Esophagus muscularis mucosa (tissue), 4 donors: ENCODE results near the gene EIF4G1. TPM values are rescaled to one million over a fixed set of nuclear protein-coding genes. Genes with fewer than 3 reads are reported as not detected.

ENCODE experiments used
- DNase-seq: peaks from one replicate; pipeline ENCODE4 v3.0.0-alpha.2; 2017; ENCODE audit errors: extremely low spot score
- H3K27ac ChIP-seq, 4 donors: fragments of 200-600 bp; sonication (generic); replicated peaks in 1 of 4; 1 replicate in 3 of 4; 2 replicates in 1 of 4; pipeline ENCODE4 v1.5.1; 2016 to 2019; ENCODE audit warnings: mild to moderate bottlenecking in 1 of 4
- H3K27me3 ChIP-seq, 4 donors: fragments of 200-600 bp; sonication (generic); one replicate each; pipeline versions ENCODE4 v1.5.1 to v1.6.0; 2016 to 2019
- H3K36me3 ChIP-seq, 4 donors: fragments of 200-600 bp; sonication (generic); one replicate each; pipeline ENCODE4 v1.5.1; 2016 to 2019
- H3K4me1 ChIP-seq, 4 donors: fragments of 200-600 bp; sonication (generic); one replicate each; pipeline ENCODE4 v1.5.1; 2016 to 2019
- H3K4me3 ChIP-seq, 4 donors: fragments of 200-600 bp; sonication (generic); 1 replicate in 2 of 4; 2 replicates in 2 of 4; pipeline ENCODE4 v1.5.1; 2016 to 2019; ENCODE audit warnings: mild to moderate bottlenecking in 4 of 4, moderate library complexity in 1 of 4
- H3K9me3 ChIP-seq, 4 donors: fragments of 200-600 bp; sonication (generic); 1 replicate in 3 of 4; 2 replicates in 1 of 4; pipeline ENCODE4 v1.5.1; 2016 to 2019
- CTCF ChIP-seq, 3 experiments: fragments of 200-600 bp in 2 of 3; fragments of 450-650 bp in 1 of 3; sonication (generic) in 2 of 3; IDR thresholded peaks; one replicate each; pipeline ENCODE4 v1.5.1; 2017 to 2019; ENCODE audit warnings: antibody characterized with exemption in 3 of 3, mild to moderate bottlenecking in 2 of 3, moderate library complexity in 1 of 3
- EP300 ChIP-seq: sonication (generic); formaldehyde crosslinking; IDR thresholded peaks from one replicate; pipeline ENCODE4 v1.6.1; 2017; ENCODE audit warnings: antibody characterized with exemption
- POLR2A ChIP-seq: fragments of 450-650 bp; IDR thresholded peaks from one replicate; pipeline ENCODE4 v1.6.1; 2017; ENCODE audit warnings: antibody characterized with exemption, moderate library complexity, mild to moderate bottlenecking, low read depth
- POLR2AphosphoS5 ChIP-seq, 2 donors: sonication (generic); formaldehyde crosslinking; IDR thresholded peaks; one replicate each; pipeline ENCODE4 v1.6.1; 2017; ENCODE audit warnings: antibody characterized with exemption in 2 of 2
- WGBS: methylation state at CpG from one replicate; pipeline ENCODE4 v1.1.5; 2018; 5-methylcytosine and 5-hydroxymethylcytosine counted together
- intact Hi-C: fragments of 100-400 bp; cut with DNase I; formaldehyde crosslinking; loops from one replicate; pipeline ENCODE4 v1.15.1; 2023
- total RNA-seq, 4 donors: library from RNA; depleted of rRNA; stranded (reverse); fragments of >200 nt; gene quantifications; one replicate each; pipeline versions ENCODE4 v1.1.0 to v1.2.1, GENCODE V29; 2016

EIF4G1 gene
- total RNA-seq, 4 donors from 2014 or later, result 291 to 418 (median 360) TPM

- Histone ChIP-seq H3K4me3 (peak overlapping the region; percentile 81 to 91 (median 88)), H3K36me3 (peaks cover 4 to 31% (median 20%) of the 10 kb centered on the region in 4 donors), H3K27ac (peak overlapping the region; percentile 97 to 100 (median 98)), H3K9me3 (no peaks in the 10 kb centered on the region), H3K4me1 (peaks cover 45 to 52% (median 50%) of the 10 kb centered on the region in 4 donors), H3K27me3 (no peaks in the 10 kb centered on the region)
- peak; percentile 96 for DNase-seq
- 3% methylated on average over 14 of the region's 89 CpGs for WGBS
- peak; percentile 70 for TF ChIP-seq POLR2A
- peak; percentile 49 for TF ChIP-seq EP300
- no peak for TF ChIP-seq CTCF (IDR thresholded peaks at IDR 0.05)
- TF ChIP-seq POLR2AphosphoS5 (IDR thresholded peaks at IDR 0.05), result peak; percentile 79 to 88
- intact Hi-C loops, result no loop called here
Observed at GRCh38 chr3:184314700-184315542, 515 bp downstream of the EIF4G1 start.

DNA sequence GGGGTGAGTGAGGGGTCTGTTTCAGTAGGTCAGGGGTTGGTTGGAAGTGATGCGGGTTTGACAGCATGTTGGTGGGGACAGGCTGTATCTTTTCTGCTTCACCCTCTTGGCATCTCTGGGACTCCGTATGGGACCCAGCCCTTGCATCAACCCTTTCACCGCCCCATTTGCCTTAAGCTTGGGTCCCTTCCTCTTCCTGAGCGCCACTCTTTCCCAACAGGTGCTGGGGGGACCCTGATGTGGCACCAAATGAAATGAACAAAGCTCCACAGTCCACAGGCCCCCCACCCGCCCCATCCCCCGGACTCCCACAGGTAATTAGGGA is 1.1 kb downstream of the EIF4G1 start:
- TF ChIP-seq EP300 (no peak), POLR2A (no peak), CTCF (IDR thresholded peaks at IDR 0.05) (no peak), POLR2AphosphoS5 (IDR thresholded peaks at IDR 0.05) (no peak)
- intact Hi-C loops, result no loop called here
- H3K36me3 ChIP-seq, result peaks cover 5 to 34% (median 22%) of the 10 kb centered on the region in 4 donors
- H3K4me3 ChIP-seq, result peak overlapping the region; percentile 81 to 91 (median 88)
- no peaks in the 10 kb centered on the region for H3K9me3 ChIP-seq
- peaks cover 49 to 58% (median 55%) of the 10 kb centered on the region in 4 donors for H3K4me1 ChIP-seq
- no peak for DNase-seq
- H3K27ac ChIP-seq, result peak overlapping the region; percentile 97 to 100 (median 98)
- H3K27me3 ChIP-seq, result no peaks in the 10 kb centered on the region
- 7% methylated on average over 5 of the region's 6 CpGs for WGBS

- WGBS, result 46% methylated on average over 16 of the region's 16 CpGs
- no peak for DNase-seq
- Histone ChIP-seq H3K9me3 (no peaks in the 10 kb centered on the region), H3K4me1 (peaks cover 54 to 63% (median 61%) of the 10 kb centered on the region in 4 donors), H3K27ac (peak overlapping the region; percentile 97 to 100 (median 98)), H3K36me3 (peaks cover 11 to 39% (median 28%) of the 10 kb centered on the region in 4 donors), H3K4me3 (peak overlapping the region; percentile 81 to 91 (median 88)), H3K27me3 (no peaks in the 10 kb centered on the region)
- TF ChIP-seq POLR2A (no peak), POLR2AphosphoS5 (IDR thresholded peaks at IDR 0.05) (no peak), CTCF (IDR thresholded peaks at IDR 0.05) (no peak), EP300 (no peak)
- intact Hi-C loops, result no loop called here
Observed at GRCh38 chr3:184315871-184316661, 1.7 kb downstream of the EIF4G1 start.

GRCh38 chr3:184316792-184317191 is 2.4 kb downstream of the EIF4G1 start:
- no peak for DNase-seq
- peak overlapping the region; percentile 97 to 100 (median 98) for H3K27ac ChIP-seq
- no peaks in the 10 kb centered on the region for H3K9me3 ChIP-seq
- peak overlapping the region; percentile 81 to 91 (median 88) for H3K4me3 ChIP-seq
- H3K4me1 ChIP-seq, result peaks cover 59 to 71% (median 68%) of the 10 kb centered on the region in 4 donors
- TF ChIP-seq POLR2A (no peak), CTCF (IDR thresholded peaks at IDR 0.05) (no peak), EP300 (no peak), POLR2AphosphoS5 (IDR thresholded peaks at IDR 0.05) (no peak)
- 60% methylated on average over 7 of the region's 7 CpGs for WGBS
- intact Hi-C loops, result no loop called here
- peaks cover 18 to 47% (median 35%) of the 10 kb centered on the region in 4 donors for H3K36me3 ChIP-seq
- no peaks in the 10 kb centered on the region for H3K27me3 ChIP-seq
